HG03280 (cell line): ENCODE data around the gene ST8SIA4.

Source experiments
- ATAC-seq: cut with Tn5 transposase; IDR thresholded peaks from one replicate; pipeline ENCODE4 v1.9.1; 2021; ENCODE audit warnings: mild to moderate bottlenecking, moderate library complexity; ENCODE audit not compliant: unreplicated experiment

The ST8SIA4 gene, protein sequence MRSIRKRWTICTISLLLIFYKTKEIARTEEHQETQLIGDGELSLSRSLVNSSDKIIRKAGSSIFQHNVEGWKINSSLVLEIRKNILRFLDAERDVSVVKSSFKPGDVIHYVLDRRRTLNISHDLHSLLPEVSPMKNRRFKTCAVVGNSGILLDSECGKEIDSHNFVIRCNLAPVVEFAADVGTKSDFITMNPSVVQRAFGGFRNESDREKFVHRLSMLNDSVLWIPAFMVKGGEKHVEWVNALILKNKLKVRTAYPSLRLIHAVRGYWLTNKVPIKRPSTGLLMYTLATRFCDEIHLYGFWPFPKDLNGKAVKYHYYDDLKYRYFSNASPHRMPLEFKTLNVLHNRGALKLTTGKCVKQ

DNA sequence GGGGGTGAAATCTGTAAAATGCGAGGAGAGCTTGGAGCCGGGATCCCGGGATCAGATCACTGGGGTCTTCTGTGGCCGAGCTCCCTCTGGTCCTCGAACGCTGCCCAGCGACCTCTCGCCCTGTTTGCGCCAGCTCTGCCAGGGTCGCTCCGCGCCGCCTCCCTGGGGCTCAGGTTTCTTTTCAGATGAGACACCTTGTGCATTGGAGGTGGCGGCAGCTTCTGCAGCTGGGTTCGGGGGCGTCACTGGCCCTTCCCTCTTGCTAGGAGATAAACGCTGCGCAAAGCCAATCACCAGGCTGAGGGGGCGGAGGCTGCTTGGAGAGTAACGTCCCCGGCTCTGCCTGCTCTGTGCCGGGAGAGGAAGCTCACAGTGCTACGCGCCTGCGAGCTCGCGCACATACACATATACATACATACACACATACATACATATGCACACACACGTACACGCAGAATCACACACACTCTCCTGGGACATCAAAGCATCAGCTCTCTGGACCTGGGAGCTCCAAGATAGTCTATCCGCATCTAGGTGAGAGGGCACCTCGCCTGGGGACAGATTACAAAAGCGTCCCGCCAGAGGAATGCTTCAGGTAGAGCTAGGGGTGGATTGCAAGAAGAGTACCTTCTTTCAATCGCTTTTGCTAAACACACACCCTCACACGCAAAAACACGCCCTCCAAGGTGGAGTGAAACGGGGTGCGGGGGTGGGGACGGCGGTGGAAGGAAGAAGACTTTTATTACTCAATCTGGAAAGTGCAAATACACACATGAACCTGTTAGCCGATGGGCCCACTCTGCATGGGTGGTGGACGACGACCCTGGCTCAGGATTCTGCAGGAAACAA is at the start of gene ST8SIA4:
Gene ST8SIA4 (minus strand): TSS at position 244 of the 849 bp plus-strand sequence. CDS start 327 bp downstream, outside the sequence.
- ATAC-seq, result peak; percentile 75

DNA sequence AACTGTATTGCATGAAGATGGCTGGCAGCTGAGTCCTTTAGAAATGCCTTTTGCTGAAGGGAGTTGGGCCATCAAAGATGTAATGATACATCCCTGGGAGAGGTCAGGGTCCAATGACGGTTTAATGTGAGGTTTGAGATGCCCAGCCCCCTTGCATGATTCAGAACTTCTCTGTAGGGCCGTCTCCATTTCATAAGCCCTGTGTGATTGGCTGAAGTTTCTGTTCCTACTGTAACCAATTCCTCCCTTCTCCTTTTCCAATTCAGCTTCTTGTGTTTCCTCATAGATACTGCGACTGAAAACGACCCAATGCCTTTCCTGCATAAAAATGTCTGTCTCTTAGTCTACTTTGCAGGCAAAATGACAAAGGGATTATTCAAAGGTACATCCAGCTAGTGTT is 47.9 kb upstream of the ST8SIA4 start:
- ATAC-seq, result no peak

DNA sequence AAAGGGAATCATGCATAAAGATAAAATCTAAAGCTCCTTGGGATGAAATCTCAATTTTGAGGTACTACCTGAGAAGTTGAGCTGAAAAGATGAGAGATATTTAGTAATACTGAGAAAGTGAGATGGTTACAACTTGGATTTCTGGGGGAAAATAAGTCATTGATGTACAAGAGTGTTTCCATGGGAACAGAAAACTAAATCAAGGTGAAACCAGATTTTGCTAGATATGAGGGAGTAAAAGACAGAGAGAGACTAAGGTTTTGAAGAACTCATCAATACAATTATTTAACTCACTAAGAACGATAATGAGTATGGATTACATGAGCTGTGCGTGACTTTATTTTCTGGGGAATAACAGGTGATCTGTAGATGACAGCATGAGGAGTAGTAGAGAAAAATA is 10.2 kb upstream of the ST8SIA4 start:
- ATAC-seq, result no peak

DNA sequence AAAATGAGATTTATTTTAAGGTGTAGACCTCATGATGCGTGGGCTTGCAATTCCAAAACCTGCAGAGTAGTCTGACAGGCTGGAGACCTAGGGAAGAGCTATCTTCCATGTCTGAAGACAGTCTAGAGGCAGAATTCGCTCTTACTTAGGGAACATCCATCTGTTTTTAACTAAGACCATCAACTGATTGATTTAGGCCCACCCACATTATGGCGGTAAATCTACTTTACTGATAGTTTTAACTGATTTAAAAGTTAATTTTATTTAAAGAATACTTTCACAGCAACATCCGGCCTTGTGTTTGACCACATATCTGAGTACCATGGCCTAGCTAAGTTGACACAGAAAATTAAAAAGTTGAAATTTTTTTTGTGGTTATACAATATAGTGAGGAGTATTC is 6.0 kb upstream of the ST8SIA4 start:
- no peak for ATAC-seq

DNA sequence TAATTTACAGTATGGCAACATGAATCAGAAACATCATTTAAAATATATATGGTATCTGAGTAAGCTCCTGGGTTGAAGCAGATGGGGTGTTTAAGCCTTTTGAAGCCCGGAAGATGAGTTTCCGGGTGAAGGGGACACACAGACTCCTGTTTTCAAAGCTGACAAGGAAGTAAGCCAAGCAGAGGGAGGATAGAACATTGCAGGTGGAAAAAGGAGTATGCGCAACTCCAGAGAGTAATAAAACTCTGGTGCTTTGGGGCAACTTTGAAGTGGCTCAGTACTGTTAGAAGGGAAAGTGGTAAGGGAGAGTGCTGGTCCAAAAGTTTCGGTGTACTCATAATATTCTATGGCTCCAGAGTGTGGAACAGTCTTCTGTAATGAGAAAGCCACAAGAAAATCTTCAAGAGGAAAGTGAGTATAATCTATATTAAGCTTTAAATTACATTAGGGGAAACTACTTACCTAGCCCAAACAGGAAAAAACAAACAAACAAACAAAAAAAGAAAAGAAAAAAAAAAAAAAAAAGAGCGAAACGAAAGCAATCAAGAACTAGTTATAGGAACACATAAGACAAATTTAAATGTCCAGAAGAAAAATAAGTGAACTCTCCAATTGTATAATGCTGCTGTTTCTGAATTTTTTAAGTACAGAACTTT is 2.3 kb upstream of the ST8SIA4 start:
- ATAC-seq, result no peak

DNA sequence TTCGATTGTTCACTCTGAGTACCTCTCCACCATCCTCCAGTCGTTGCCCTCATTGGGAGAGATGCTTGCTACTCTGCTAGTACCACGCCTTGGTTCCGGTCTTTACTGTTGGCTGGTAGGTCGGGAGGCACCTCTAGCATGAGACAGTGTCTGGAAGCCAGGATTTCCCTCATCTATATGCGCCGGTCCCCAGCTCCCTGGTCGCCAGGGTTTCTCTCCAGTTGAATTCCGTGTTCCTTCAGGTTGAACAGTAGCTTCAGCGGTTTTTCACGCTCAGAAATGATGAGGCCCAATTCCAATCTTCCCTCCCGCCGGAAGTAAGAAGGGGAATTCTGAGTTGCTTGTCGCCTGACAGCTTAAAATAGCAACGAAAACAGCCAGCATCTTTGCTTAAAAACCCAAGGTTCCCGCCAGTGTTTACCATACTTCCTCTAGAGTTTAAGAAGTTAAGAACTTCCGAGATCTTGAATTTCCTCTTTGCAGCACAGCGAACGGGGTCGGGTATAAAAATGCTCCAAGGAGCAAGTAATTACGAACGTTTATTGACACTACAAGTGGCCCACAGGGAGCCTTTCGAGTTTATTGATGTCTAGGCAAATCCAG is 1.3 kb upstream of the ST8SIA4 start:
- ATAC-seq, result peak; percentile 19

DNA sequence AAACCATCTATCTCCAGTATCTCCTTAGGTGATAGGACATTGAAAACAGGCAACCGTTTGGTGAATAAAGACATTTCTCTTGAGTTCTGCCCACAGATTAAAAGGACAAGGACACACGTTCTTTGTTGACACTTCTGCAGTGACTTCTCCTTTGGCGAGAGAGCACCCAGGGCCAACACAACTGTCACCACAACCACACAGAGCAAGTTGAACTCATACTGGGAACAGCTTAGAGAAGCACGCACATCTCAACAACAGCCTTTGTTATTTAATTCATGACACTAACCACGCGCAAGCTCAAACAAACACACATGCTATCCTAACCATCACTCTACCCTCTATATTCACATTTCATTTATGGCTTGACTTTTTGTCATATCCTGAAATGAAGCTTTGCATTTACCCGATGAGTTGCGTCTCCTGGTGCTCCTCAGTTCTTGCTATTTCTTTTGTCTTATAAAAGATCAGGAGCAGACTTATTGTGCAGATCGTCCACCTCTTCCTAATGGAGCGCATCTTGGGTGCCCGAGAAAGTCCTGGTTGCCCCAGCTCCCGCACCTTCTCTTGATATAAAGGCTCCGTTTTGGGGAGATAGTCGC is 543 bp downstream of the ST8SIA4 start:
- no peak for ATAC-seq

DNA sequence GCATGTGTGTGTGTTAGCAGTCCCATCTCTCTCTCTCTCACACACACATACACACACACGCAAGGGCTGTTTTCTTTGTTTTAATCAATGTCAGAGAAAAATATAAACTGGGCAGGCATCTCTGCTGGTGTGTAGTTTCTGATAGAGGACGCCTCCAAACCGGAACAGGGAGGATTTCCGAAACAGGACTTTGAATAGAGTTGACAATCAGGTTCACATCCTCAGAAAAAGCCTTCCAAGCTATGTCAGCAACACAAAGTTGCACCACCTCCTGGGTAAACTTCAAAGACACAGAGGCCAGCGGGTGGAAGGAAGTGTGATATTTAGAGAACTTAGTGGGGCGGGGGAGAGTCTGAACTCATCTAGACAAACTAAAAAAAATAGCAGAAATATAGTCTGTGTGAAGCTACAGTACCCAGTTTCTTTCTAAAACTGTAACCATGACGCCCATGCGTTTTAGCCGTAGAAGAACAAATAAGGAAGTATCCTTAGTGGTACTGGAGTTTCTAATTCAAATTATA is 1.2 kb downstream of the ST8SIA4 start:
- ATAC-seq, result no peak

DNA sequence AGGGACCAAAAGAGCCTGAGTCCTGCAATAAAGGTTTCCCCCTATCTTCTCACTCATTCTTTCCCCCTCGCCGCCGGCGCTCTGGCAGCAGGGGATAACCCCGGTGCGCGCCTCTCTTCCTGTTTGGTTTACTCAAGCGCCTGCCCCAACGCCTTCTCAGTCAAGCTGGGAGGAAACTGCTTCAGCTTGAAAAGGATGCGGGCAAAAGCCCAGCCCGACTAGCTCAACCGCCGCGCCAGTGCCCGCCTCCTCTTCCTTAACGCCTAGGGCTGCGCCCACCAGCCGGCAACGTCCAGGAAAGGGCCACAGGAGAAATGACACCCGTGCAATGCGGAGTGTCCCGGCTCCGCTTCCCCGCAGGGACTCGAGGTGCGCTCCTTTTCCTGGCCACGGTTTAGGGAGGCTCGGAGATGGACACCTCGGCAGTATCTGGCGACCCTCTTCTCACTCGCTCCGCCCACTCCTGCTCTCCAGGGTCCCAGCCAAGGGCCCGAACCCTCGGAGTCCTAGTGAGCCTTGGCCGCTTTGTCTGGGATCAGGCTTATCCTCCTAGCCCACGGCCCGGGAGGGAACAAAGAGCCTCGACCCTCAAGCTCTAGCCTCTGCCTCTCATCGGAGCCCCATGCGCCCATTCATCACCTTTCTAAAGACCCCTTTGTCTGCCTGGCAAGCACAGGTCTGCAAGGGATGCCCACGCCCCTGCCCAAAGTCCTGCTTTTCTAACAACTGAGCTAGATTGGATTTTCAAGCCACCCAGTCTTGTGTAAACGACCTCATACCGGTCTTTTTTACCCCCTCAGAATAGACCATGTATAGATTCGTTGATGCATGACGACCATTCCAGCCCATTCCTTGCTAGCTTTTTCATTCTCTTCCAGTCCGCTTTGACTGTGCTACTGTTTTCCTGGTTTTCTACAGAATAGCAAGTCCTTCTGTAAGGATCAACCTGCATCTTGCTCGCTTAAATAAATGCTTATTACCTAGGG is 2.0 kb downstream of the ST8SIA4 start:
- peak; percentile 36 for ATAC-seq

DNA sequence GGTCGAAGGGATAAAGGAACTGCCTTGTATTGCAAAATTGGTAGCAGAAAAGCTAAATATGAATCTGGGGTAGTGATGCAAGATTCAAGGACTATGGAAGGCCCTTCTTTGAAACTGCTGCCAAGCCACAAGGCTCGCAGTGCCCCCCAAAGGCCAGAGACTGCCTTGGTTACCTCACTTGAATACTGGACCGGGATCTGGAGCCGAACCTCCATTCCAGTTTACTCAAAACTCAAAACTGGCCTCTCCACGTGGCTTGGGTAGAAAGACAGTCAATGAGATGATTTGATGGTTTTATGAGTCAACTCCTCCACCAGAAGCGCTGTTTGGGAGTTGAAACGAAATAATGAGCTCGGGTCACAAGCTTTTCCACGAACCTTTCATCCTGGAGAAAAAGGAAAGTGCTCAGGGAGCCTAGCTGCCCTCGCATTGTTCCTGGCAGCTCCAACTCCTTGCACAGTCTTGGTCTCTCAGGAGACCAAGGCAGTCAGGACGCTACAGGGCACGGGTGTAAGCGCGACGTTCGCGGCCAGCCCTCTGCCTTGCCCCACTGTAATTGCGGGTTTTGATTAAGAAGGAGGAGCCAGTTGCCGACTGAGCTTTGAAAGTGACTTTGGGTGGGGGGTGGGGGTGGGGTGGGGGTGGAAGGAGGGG is 2.8 kb downstream of the ST8SIA4 start:
- peak; percentile 13 for ATAC-seq

DNA sequence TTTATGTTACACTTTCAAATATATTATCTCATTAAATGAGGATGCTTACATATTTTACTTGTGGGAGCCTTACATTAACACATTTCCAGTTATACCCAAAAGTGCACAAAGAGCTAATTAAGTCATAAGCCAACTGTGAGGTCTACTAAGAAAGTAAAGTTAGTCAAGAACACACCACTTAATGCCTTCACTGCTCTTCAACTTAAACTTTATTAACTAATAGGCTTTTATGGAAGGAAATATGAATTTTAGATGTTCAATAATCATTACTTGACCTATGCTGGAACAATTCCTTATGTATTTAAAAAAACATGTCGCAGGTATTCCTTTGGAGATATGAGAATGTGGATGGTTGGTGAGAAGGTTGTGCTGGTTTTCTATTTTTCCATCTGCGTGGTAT is 3.4 kb downstream of the ST8SIA4 start:
- ATAC-seq, result no peak

DNA sequence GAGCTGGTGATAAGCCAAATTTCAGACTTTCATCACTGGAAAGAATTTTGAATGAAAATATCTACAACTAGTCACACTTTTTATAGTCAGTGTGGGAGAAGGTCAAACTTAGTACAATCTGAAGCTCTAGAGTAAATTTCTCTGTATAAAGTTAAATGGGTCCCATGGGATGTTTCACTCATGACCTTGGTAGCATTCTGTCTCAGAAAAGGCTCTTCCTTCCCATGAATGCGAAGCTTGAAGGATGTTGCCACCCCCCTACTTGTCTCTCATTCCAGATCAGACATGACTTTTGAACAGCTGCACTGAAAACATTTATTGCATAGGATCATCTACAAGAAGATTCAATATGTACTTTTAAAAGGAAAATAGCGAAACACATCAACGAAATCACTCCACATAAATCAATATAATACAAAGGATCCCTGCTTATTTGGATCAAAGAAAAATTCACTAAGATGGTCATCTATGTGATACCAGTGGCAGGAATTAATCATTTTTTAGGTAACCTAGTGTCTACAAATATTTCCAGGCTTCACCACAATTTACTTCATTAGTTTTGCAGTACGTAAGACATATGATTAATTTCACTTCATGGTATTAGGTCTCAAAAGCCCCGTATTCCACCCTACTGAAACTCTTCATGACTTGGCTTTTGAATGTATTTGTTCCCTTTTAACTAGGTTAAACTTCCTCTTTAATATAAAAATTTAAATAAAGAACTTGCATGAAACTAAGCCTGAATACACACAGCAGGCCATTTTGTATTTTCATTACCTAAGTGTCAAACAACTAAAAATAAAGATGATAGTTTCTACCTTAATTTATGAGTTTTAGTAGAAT is 4.4 kb downstream of the ST8SIA4 start:
- no peak for ATAC-seq

DNA sequence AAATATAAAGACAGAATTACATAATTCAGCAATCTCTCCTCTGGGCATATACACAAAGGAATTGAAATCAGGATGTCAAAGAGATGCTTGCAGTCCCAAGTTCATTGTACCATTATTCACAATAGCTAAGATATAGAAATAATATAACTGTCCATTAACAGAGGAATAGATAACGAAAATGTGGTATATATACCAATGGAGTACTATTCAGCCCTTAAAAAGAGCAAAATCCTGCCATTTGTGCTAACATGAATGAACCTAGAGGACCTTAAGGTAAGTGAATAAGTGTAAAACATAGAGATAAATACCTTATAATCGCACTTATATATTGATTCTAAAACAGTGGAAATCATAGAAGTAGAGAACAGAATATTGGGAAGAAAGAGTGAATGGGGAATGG is 7.0 kb downstream of the ST8SIA4 start:
- ATAC-seq, result no peak

DNA sequence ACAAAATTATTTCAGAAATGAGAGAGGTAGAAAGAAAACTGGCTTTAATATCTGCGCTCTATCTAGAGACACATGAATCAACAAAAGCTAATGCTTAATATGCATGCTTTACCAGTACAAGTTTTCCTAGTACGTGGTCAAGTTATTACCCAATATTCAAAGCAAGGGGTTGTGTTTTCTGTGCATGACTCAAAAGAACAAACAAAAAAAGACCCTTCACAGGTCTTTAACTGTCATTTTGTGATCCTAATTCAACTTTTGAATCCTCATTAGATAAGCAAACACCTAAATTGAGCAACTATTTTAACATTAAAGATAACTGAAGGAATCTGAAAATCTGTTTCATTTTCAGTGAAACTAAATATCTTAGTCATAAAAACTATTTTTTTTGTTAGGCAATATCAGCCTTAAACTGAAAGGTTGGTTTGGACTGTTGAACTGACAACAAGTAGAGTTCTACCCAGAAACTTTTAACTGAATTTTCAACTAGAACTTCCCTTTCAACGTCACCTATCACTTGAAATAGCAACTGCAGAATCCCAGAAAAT is 12.5 kb downstream of the ST8SIA4 start:
- ATAC-seq, result peak; percentile 61

DNA sequence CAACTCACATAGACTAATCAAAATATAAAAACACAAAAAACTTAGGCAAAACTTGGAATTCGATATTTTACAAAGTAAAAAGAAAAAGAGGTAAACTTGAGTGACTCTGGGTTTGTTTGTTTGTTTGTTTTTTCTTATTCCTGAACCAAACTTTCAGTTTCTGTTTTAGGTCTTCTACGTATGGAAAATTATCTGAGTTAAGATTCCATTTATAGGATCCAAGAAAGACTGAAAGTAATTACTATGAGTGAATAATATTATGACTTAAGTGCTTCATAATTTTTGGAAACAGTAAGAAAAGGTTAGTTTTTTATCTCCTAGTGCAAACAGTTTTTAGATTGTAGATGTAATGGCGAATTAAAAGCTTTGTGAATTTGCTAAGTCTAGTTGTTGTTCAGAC is 13.2 kb downstream of the ST8SIA4 start:
- no peak for ATAC-seq

DNA sequence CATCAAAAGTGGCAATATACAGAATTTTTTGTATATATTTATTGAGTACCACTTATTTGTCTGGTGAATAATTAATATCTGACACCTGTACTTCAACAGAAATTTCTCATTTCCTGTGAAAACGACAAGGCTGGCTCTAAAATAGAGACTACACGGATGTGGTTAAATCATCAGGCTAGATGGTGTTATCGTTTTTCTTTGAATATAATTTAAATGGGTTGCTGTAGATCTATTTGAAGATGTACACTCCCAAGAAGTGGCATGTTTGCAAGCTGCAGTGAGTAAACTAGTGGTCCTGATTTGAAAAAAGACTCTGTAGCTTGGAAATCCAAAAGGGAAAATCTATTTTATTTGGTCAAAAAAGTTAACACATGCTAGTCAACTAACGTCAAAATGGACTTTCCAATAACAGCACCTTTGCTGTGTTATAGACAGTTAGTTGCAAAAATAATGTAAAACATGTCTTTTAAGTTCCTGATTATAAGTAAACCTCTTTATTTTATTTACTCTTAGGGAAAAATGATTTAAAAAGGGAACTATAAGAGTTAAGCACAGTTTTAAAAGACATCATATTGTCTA is 13.8 kb downstream of the ST8SIA4 start:
- peak; percentile 58 for ATAC-seq

DNA sequence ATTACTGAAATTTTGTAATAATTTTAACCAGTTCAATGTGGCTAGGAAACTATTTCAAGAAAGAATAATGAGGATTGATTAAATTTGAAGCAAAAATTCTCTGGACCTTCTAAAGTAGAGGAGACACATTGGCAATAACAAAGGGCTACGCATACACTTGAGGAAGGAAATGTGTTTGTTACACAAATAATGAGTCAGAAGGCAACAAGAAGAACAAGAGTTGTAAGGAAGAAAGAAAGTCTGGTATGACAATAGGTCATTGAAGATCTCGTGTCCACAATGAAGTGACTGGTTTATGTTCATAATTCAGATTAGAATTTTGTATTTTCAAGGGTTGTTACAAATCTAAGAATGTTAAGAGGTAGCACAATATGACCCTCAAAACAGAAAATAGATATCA is 25.8 kb downstream of the ST8SIA4 start:
- no peak for ATAC-seq
